ENCODE results near the gene CALR3.

The CALR3 gene

DNA sequence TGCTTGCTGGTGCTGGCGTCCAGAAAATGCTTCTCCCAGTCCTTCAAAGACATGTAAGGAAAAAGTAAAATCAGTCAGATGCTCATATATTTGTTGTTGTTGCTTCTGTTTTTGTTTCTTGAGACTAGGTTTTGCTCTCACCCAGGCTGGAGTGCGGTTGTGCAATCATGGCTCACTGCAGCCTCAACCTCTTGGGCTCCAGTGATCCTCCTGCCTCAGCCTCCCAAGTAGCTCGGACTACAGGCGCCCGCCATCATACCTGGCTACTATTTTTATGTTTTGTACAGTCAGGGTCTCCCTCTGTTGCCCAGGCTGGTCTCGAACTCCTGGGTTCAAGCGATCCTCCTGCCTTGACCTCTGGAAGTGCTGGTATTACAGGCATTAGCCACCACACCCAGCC is 13.2 kb downstream of the CALR3 start:
- TF ChIP-seq TCF12 (IDR thresholded peaks at IDR 0.05; ENCODE audit: low read depth) (no peak), CEBPB (IDR thresholded peaks at IDR 0.05) (peak; percentile 32; the same call in 1 of the 2 replicates), ZBTB7A (IDR thresholded peaks at IDR 0.05; ENCODE audit: low read depth) (no peak), EGR1 (IDR thresholded peaks at IDR 0.05) (no peak), TAF1 (IDR thresholded peaks at IDR 0.05; ENCODE audit: low read depth) (no peak), NFIC (IDR thresholded peaks at IDR 0.05) (no peak), EP300 (IDR thresholded peaks at IDR 0.05; ENCODE audit: borderline replicate concordance) (no peak)
- TF ChIP-seq, protein P1, sequence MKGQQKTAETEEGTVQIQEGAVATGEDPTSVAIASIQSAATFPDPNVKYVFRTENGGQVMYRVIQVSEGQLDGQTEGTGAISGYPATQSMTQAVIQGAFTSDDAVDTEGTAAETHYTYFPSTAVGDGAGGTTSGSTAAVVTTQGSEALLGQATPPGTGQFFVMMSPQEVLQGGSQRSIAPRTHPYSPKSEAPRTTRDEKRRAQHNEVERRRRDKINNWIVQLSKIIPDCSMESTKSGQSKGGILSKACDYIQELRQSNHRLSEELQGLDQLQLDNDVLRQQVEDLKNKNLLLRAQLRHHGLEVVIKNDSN (IDR thresholded peaks at IDR 0.05) = no peak

DNA sequence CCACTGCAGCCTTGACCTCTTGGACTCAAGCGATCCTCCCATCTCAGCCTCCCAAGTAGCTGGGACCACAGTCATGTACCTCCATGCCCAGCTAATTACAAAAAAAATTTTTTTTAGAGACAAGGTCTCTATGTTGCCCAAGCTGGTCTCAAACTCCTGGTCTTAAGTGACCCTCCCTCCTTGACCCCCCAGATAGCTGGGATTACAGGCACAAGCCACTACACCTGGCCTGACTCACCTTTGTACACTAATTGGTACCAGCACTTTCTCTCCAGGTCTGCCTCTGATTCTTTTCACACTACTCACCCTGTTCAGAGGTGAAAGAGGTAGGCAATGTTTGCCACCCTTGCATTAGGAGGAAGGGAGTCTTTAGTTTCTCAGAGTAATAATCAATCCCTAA is 18.7 kb downstream of the CALR3 start:
- no peak for TF ChIP-seq TCF12 (IDR thresholded peaks at IDR 0.05; ENCODE audit: low read depth)
- no peak for TF ChIP-seq FOXM1 (IDR thresholded peaks at IDR 0.05; ENCODE audit: borderline replicate concordance, low read depth)
- no peak for TF ChIP-seq TEAD4 (IDR thresholded peaks at IDR 0.05)
- TF ChIP-seq EP300 (IDR thresholded peaks at IDR 0.05; ENCODE audit: borderline replicate concordance) = no peak
- TF ChIP-seq, protein P2, sequence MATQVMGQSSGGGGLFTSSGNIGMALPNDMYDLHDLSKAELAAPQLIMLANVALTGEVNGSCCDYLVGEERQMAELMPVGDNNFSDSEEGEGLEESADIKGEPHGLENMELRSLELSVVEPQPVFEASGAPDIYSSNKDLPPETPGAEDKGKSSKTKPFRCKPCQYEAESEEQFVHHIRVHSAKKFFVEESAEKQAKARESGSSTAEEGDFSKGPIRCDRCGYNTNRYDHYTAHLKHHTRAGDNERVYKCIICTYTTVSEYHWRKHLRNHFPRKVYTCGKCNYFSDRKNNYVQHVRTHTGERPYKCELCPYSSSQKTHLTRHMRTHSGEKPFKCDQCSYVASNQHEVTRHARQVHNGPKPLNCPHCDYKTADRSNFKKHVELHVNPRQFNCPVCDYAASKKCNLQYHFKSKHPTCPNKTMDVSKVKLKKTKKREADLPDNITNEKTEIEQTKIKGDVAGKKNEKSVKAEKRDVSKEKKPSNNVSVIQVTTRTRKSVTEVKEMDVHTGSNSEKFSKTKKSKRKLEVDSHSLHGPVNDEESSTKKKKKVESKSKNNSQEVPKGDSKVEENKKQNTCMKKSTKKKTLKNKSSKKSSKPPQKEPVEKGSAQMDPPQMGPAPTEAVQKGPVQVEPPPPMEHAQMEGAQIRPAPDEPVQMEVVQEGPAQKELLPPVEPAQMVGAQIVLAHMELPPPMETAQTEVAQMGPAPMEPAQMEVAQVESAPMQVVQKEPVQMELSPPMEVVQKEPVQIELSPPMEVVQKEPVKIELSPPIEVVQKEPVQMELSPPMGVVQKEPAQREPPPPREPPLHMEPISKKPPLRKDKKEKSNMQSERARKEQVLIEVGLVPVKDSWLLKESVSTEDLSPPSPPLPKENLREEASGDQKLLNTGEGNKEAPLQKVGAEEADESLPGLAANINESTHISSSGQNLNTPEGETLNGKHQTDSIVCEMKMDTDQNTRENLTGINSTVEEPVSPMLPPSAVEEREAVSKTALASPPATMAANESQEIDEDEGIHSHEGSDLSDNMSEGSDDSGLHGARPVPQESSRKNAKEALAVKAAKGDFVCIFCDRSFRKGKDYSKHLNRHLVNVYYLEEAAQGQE (IDR thresholded peaks at IDR 0.05; ENCODE audit: low read depth) = no peak
- no peak for TF ChIP-seq NFIC (IDR thresholded peaks at IDR 0.05)
- TF ChIP-seq EGR1 (IDR thresholded peaks at IDR 0.05) = no peak
- TF ChIP-seq, protein P3, sequence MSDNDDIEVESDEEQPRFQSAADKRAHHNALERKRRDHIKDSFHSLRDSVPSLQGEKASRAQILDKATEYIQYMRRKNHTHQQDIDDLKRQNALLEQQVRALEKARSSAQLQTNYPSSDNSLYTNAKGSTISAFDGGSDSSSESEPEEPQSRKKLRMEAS (IDR thresholded peaks at IDR 0.05) = no peak
- TF ChIP-seq CREB1 (IDR thresholded peaks at IDR 0.05; ENCODE audit: low read depth) = no peak
- no peak for TF ChIP-seq TAF1 (IDR thresholded peaks at IDR 0.05; ENCODE audit: low read depth)
- TF ChIP-seq, protein P1 (IDR thresholded peaks at IDR 0.05) = no peak

DNA sequence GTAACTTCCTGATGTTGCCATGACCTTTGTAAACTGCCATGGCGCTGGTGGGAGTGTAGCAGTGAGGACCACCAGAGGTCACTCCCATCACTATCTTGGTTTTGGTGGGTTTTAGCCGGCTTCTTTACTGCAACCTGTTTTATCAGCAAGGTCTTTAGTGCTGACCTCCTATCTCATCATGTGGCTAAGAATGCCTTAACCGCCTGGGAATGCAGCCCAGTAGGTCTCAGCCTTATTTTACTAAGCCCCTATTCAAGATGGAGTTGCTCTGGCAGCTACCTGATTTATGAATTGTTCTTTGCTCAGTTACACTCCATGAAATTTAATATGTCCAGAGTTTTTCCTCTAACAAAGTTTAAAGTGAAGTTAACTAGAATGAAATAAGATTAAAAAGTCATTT is 19.6 kb downstream of the CALR3 start:
- TF ChIP-seq TEAD4 (IDR thresholded peaks at IDR 0.05) (no peak), CEBPB (IDR thresholded peaks at IDR 0.05) (no peak), EP300 (IDR thresholded peaks at IDR 0.05; ENCODE audit: borderline replicate concordance) (no peak), RAD21 (IDR thresholded peaks at IDR 0.05; ENCODE audit: low read depth) (no peak), TCF12 (IDR thresholded peaks at IDR 0.05; ENCODE audit: low read depth) (no peak), FOXM1 (IDR thresholded peaks at IDR 0.05; ENCODE audit: borderline replicate concordance, low read depth) (no peak), EGR1 (IDR thresholded peaks at IDR 0.05) (no peak)

DNA sequence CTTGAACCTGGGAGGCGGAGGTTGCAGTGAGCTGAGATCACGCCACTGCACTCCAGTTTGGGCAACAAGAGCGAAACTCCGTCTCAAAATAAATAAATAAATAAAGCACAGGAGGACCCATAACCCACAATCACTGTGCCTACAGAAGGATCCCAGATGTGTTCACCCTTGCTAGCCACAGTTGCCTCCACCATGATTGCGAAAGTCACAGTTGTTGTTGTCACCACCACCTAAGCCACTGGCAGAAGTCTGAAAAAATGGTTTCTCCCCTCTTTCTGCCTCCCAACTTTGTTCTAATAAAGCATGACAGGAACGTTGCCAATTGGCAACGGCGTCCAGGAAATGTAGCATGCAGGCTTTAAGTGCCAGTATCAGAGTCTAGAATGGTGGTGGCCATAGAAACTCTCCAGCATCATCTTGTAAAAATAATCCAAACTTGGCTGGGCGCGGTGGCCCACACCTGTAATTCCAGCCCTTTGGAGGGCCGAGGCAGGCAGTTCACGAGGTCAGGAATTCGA is 22.0 kb downstream of the CALR3 start:
- TF ChIP-seq CREB1 (IDR thresholded peaks at IDR 0.05; ENCODE audit: low read depth) (no peak), CEBPB (IDR thresholded peaks at IDR 0.05) (peak; percentile 8; the same call in 1 of the 2 replicates)
- TF ChIP-seq, protein P2 (IDR thresholded peaks at IDR 0.05; ENCODE audit: low read depth) = no peak

DNA sequence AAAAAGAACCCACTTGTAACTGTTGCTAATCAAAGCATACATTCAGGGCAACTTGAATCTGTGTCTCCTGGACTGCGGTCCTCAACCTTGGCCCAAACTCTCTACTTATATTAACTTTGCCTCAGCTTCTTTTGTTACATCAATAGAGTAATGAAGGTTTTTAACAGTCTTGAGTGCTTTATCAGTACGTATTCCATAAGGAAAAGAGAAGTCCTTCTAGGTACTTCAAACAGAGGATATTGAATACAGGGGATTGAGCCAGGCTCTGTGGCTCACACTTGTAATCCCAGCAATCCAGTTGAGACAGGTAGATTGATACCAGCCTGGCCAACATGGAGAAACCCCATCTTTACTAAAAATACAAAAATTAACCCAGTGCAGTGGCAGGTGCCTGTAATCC is 23.0 kb downstream of the CALR3 start:
- TF ChIP-seq ZBTB7A (IDR thresholded peaks at IDR 0.05; ENCODE audit: low read depth) = no peak
- no peak for TF ChIP-seq EGR1 (IDR thresholded peaks at IDR 0.05)
- TF ChIP-seq, protein P2 (IDR thresholded peaks at IDR 0.05; ENCODE audit: low read depth) = no peak
- TF ChIP-seq RAD21 (IDR thresholded peaks at IDR 0.05; ENCODE audit: low read depth) = no peak
- no peak for TF ChIP-seq CEBPB (IDR thresholded peaks at IDR 0.05)
- TF ChIP-seq TCF12 (IDR thresholded peaks at IDR 0.05; ENCODE audit: low read depth) = no peak
- TF ChIP-seq NFIC (IDR thresholded peaks at IDR 0.05) = no peak
- no peak for TF ChIP-seq YY1 (IDR thresholded peaks at IDR 0.05; ENCODE audit: low read depth)
- TF ChIP-seq, protein P3 (IDR thresholded peaks at IDR 0.05) = no peak
- TF ChIP-seq CREB1 (IDR thresholded peaks at IDR 0.05; ENCODE audit: low read depth) = no peak
- no peak for TF ChIP-seq TEAD4 (IDR thresholded peaks at IDR 0.05)
- TF ChIP-seq, protein P1 (IDR thresholded peaks at IDR 0.05) = no peak
- no peak for TF ChIP-seq TAF1 (IDR thresholded peaks at IDR 0.05; ENCODE audit: low read depth)
- TF ChIP-seq FOXM1 (IDR thresholded peaks at IDR 0.05; ENCODE audit: borderline replicate concordance, low read depth) = no peak
- TF ChIP-seq EP300 (IDR thresholded peaks at IDR 0.05; ENCODE audit: borderline replicate concordance) = no peak
